T-helper 1 cell treated with Interleukin-12 subunit alpha and Interleukin-12 subunit beta and Interleukin-4 antibody, amounts not matched to agents 30 μg/mL and 1 μg/mL, for 36 hours (primary cell): ENCODE measurements around the gene GNB1.
A peak's percentile ranks its signal among the peaks of the same experiment; 100 is the strongest.

ENCODE experiments used
- H3K27ac Mint-ChIP-seq: one replicate; pipeline ENCODE4 v1.8.0; 2021; ENCODE audit warnings: mild to moderate bottlenecking, mixed read lengths
- H3K27me3 Mint-ChIP-seq: one replicate; pipeline ENCODE4 v1.8.0; 2021; ENCODE audit warnings: low read depth, mixed read lengths
- H3K36me3 Mint-ChIP-seq: one replicate; pipeline ENCODE4 v1.8.0; 2021; ENCODE audit warnings: low read depth, mixed read lengths
- H3K4me1 Mint-ChIP-seq: one replicate; pipeline ENCODE4 v1.8.0; 2021; ENCODE audit warnings: low read depth, mixed read lengths
- H3K4me3 Mint-ChIP-seq: one replicate; pipeline ENCODE4 v1.8.0; 2021; ENCODE audit warnings: mild to moderate bottlenecking, moderate library complexity, mixed read lengths
- H3K9me3 Mint-ChIP-seq: one replicate; pipeline ENCODE4 v1.8.0; 2021; ENCODE audit warnings: mixed read lengths

Gene GNB1

GRCh38 chr1:1827089-1827848, 63.6 kb downstream of the GNB1 start:
- Mint-ChIP-seq H3K4me1 (peaks cover 25% of the 10 kb centered on the region), H3K27me3 (no peaks in the 10 kb centered on the region), H3K36me3 (peaks cover 17% of the 10 kb centered on the region), H3K9me3 (no peaks in the 10 kb centered on the region), H3K4me3 (no peak overlapping the region), H3K27ac (no peak overlapping the region)

- peaks cover 15% of the 10 kb centered on the region for H3K36me3 Mint-ChIP-seq
- peaks cover 23% of the 10 kb centered on the region for H3K4me1 Mint-ChIP-seq
- no peaks in the 10 kb centered on the region for H3K27me3 Mint-ChIP-seq
- H3K27ac Mint-ChIP-seq: peak overlapping the region; percentile 31
- no peaks in the 10 kb centered on the region for H3K9me3 Mint-ChIP-seq
- no peak overlapping the region for H3K4me3 Mint-ChIP-seq
Observed at GRCh38 chr1:1826356-1827088, 64.4 kb downstream of the GNB1 start.

- Mint-ChIP-seq H3K27ac (peak overlapping the region; percentile 59), H3K4me1 (peaks cover 23% of the 10 kb centered on the region), H3K9me3 (no peaks in the 10 kb centered on the region), H3K36me3 (peaks cover 15% of the 10 kb centered on the region), H3K27me3 (no peaks in the 10 kb centered on the region), H3K4me3 (no peak overlapping the region)
Observed at GRCh38 chr1:1825217-1825616, 65.7 kb downstream of the GNB1 start.

GRCh38 chr1:1819762-1820161, 71.1 kb downstream of the GNB1 start:
- H3K9me3 Mint-ChIP-seq: no peaks in the 10 kb centered on the region
- H3K36me3 Mint-ChIP-seq: peaks cover 33% of the 10 kb centered on the region
- H3K27ac Mint-ChIP-seq: no peak overlapping the region
- H3K27me3 Mint-ChIP-seq: no peaks in the 10 kb centered on the region
- peaks cover 16% of the 10 kb centered on the region for H3K4me1 Mint-ChIP-seq
- H3K4me3 Mint-ChIP-seq: no peak overlapping the region

- peaks cover 7% of the 10 kb centered on the region for H3K4me1 Mint-ChIP-seq
- H3K27me3 Mint-ChIP-seq: no peaks in the 10 kb centered on the region
- H3K27ac Mint-ChIP-seq: no peak overlapping the region
- no peak overlapping the region for H3K4me3 Mint-ChIP-seq
- no peaks in the 10 kb centered on the region for H3K9me3 Mint-ChIP-seq
- H3K36me3 Mint-ChIP-seq: peaks cover 37% of the 10 kb centered on the region
Observed at GRCh38 chr1:1817221-1817620, 73.7 kb downstream of the GNB1 start.

- Mint-ChIP-seq H3K4me3 (no peak overlapping the region), H3K27ac (peak overlapping the region; percentile 43), H3K36me3 (peaks cover 37% of the 10 kb centered on the region)
Observed at GRCh38 chr1:1815606-1816281, 75.1 kb downstream of the GNB1 start.

GRCh38 chr1:1809489-1809888, 81.4 kb downstream of the GNB1 start:
- Mint-ChIP-seq H3K4me1 (no peaks in the 10 kb centered on the region), H3K36me3 (peaks cover 19% of the 10 kb centered on the region), H3K27me3 (no peaks in the 10 kb centered on the region), H3K27ac (no peak overlapping the region), H3K9me3 (no peaks in the 10 kb centered on the region), H3K4me3 (no peak overlapping the region)

More at GRCh38 chr1:1815606-1816281, 75.1 kb downstream of the GNB1 start:
- Mint-ChIP-seq H3K27me3 (no peaks in the 10 kb centered on the region), H3K9me3 (no peaks in the 10 kb centered on the region), H3K4me1 (peaks cover 7% of the 10 kb centered on the region)

- no peaks in the 10 kb centered on the region for H3K9me3 Mint-ChIP-seq
- no peaks in the 10 kb centered on the region for H3K4me1 Mint-ChIP-seq
- no peak overlapping the region for H3K27ac Mint-ChIP-seq
- no peak overlapping the region for H3K4me3 Mint-ChIP-seq
- H3K36me3 Mint-ChIP-seq: peaks cover 19% of the 10 kb centered on the region
- no peaks in the 10 kb centered on the region for H3K27me3 Mint-ChIP-seq
Observed at GRCh38 chr1:1808206-1808605, 82.7 kb downstream of the GNB1 start.

GRCh38 chr1:1806890-1807289, 84.0 kb downstream of the GNB1 start:
- Mint-ChIP-seq H3K27me3 (no peaks in the 10 kb centered on the region), H3K4me3 (no peak overlapping the region), H3K9me3 (no peaks in the 10 kb centered on the region), H3K4me1 (peaks cover 4% of the 10 kb centered on the region), H3K36me3 (peaks cover 24% of the 10 kb centered on the region), H3K27ac (no peak overlapping the region)

GRCh38 chr1:1804301-1804700, 86.6 kb downstream of the GNB1 start:
- Mint-ChIP-seq H3K27ac (no peak overlapping the region), H3K9me3 (no peaks in the 10 kb centered on the region), H3K4me3 (no peak overlapping the region), H3K27me3 (no peaks in the 10 kb centered on the region), H3K36me3 (peaks cover 29% of the 10 kb centered on the region), H3K4me1 (peaks cover 12% of the 10 kb centered on the region)

GRCh38 chr1:1802871-1803270, 88.0 kb downstream of the GNB1 start:
- Mint-ChIP-seq H3K36me3 (peaks cover 30% of the 10 kb centered on the region), H3K27ac (no peak overlapping the region), H3K4me1 (peaks cover 12% of the 10 kb centered on the region), H3K27me3 (no peaks in the 10 kb centered on the region), H3K9me3 (no peaks in the 10 kb centered on the region), H3K4me3 (no peak overlapping the region)

- Mint-ChIP-seq H3K36me3 (peaks cover 38% of the 10 kb centered on the region), H3K9me3 (no peaks in the 10 kb centered on the region), H3K27ac (no peak overlapping the region), H3K4me3 (no peak overlapping the region), H3K4me1 (peaks cover 14% of the 10 kb centered on the region), H3K27me3 (no peaks in the 10 kb centered on the region)
Observed at GRCh38 chr1:1799716-1800115, 91.2 kb downstream of the GNB1 start.

GRCh38 chr1:1797731-1798341, 93.1 kb downstream of the GNB1 start:
- Mint-ChIP-seq H3K4me1 (peaks cover 15% of the 10 kb centered on the region), H3K27ac (peak overlapping the region; percentile 31), H3K36me3 (peaks cover 36% of the 10 kb centered on the region), H3K9me3 (no peaks in the 10 kb centered on the region), H3K27me3 (no peaks in the 10 kb centered on the region), H3K4me3 (no peak overlapping the region)

GRCh38 chr1:1796466-1796865, 94.4 kb downstream of the GNB1 start:
- Mint-ChIP-seq H3K9me3 (no peaks in the 10 kb centered on the region), H3K36me3 (peaks cover 36% of the 10 kb centered on the region), H3K27me3 (no peaks in the 10 kb centered on the region), H3K4me1 (peaks cover 12% of the 10 kb centered on the region), H3K27ac (no peak overlapping the region), H3K4me3 (no peak overlapping the region)
